Nephron progenitor cell (in vitro differentiated cells): ENCODE data around the gene FAM117A.

Source experiments
- DNase-seq: peaks from one replicate; pipeline ENCODE4 v3.0.0; 2021
- H3K27ac Mint-ChIP-seq: 2 replicates; pipeline ENCODE4 v1.8.0; 2021; ENCODE audit warnings: mild to moderate bottlenecking, moderate library complexity, mixed read lengths
- H3K27me3 Mint-ChIP-seq: 2 replicates; pipeline ENCODE4 v1.8.0; 2021; ENCODE audit warnings: mild to moderate bottlenecking, low read depth, mixed read lengths; ENCODE audit not compliant: poor library complexity
- H3K36me3 Mint-ChIP-seq: 2 replicates; pipeline ENCODE4 v1.8.0; 2021; ENCODE audit warnings: low read depth, mixed read lengths
- H3K4me1 Mint-ChIP-seq: 2 replicates; pipeline ENCODE4 v1.8.0; 2021; ENCODE audit warnings: mixed read lengths
- H3K4me3 Mint-ChIP-seq: 2 replicates; pipeline ENCODE4 v1.8.0; 2021; ENCODE audit warnings: mild to moderate bottlenecking, moderate library complexity, mixed read lengths
- H3K9me3 Mint-ChIP-seq: 2 replicates; pipeline ENCODE4 v1.8.0; 2021; ENCODE audit warnings: mild to moderate bottlenecking, moderate library complexity, mixed read lengths
- CTCF ChIP-seq: fragments of 200-600 bp; sonication (generic); IDR thresholded peaks from 2 replicates; pipeline ENCODE4 v1.5.0; 2021; ENCODE audit warnings: antibody characterized with exemption

Gene FAM117A

GRCh38 chr17:49694847-49695697 lies 68.9 kb downstream of the FAM117A start:
- peak; percentile 76 for DNase-seq
- peak; percentile 85 for TF ChIP-seq CTCF
- Mint-ChIP-seq H3K4me3 (peak overlapping the region; percentile 34), H3K27ac (no peak overlapping the region), H3K36me3 (peaks cover 6% of the 10 kb centered on the region), H3K27me3 (peaks cover 15% of the 10 kb centered on the region), H3K9me3 (no peaks in the 10 kb centered on the region), H3K4me1 (peaks cover 30% of the 10 kb centered on the region)

- no peak for DNase-seq
- Mint-ChIP-seq H3K36me3 (no peaks in the 10 kb centered on the region), H3K9me3 (no peaks in the 10 kb centered on the region), H3K27me3 (peaks cover 12% of the 10 kb centered on the region), H3K27ac (no peak overlapping the region), H3K4me1 (peaks cover 28% of the 10 kb centered on the region), H3K4me3 (no peak overlapping the region)
- TF ChIP-seq CTCF = no peak
Measured at GRCh38 chr17:49692751-49693150, 71.2 kb downstream of the FAM117A start.

GRCh38 chr17:49691677-49692191 lies 72.2 kb downstream of the FAM117A start:
- no peak for TF ChIP-seq CTCF
- Mint-ChIP-seq H3K36me3 (no peaks in the 10 kb centered on the region), H3K9me3 (no peaks in the 10 kb centered on the region), H3K4me1 (peaks cover 29% of the 10 kb centered on the region), H3K27ac (peak overlapping the region; percentile 0), H3K27me3 (peaks cover 12% of the 10 kb centered on the region), H3K4me3 (peak overlapping the region; percentile 13)
- no peak for DNase-seq

- peaks cover 12% of the 10 kb centered on the region for H3K27me3 Mint-ChIP-seq
- H3K4me1 Mint-ChIP-seq = peaks cover 29% of the 10 kb centered on the region
- peak overlapping the region; percentile 13 for H3K4me3 Mint-ChIP-seq
- DNase-seq = no peak
- H3K9me3 Mint-ChIP-seq = no peaks in the 10 kb centered on the region
- peak overlapping the region; percentile 0 for H3K27ac Mint-ChIP-seq
- no peak for TF ChIP-seq CTCF
- H3K36me3 Mint-ChIP-seq = no peaks in the 10 kb centered on the region
Measured at GRCh38 chr17:49691086-49691676, 72.8 kb downstream of the FAM117A start.

- Mint-ChIP-seq H3K9me3 (no peaks in the 10 kb centered on the region), H3K4me1 (peaks cover 27% of the 10 kb centered on the region), H3K27ac (no peak overlapping the region), H3K27me3 (peaks cover 12% of the 10 kb centered on the region), H3K36me3 (no peaks in the 10 kb centered on the region), H3K4me3 (no peak overlapping the region)
- no peak for DNase-seq
- TF ChIP-seq CTCF = no peak
Measured at GRCh38 chr17:49690256-49690655, 73.7 kb downstream of the FAM117A start.
